ENCODE measurements around the gene CDC27. TPM values are rescaled to one million over a fixed set of nuclear protein-coding genes. Genes with fewer than 3 reads are reported as not detected.
"Not testable (repeated sequence)": the region's sequence is repeated elsewhere in the genome, so short reads cannot be mapped to it uniquely, and the experiment has no call there.

The CDC27 gene
- total RNA-seq, 4 donors from 2014 or later, result 38.7 to 87.6 (median 64.5) TPM

GRCh38 chr17:47227862-47228261, 38.8 kb upstream of the CDC27 start:
- 68 to 71% methylated on average over 2 of the region's 2 CpGs for WGBS, 2 donors
- Histone ChIP-seq H3K4me3 (no peak overlapping the region), H3K4me1 (peaks cover 3 to 48% (median 25%) of the 10 kb centered on the region in 4 donors), H3K9me3 (no peaks in the 10 kb centered on the region), H3K36me3 (no peaks in the 10 kb centered on the region), H3K27ac (no peak overlapping the region), H3K27me3 (no peaks in the 10 kb centered on the region)
- DNase-seq (ENCODE audit: low spot score in 2 of 2), result no peak
- TF ChIP-seq EP300 (IDR thresholded peaks at IDR 0.05) (no peak), POLR2A (IDR thresholded peaks at IDR 0.05) (no peak)
- TF ChIP-seq, protein P1, sequence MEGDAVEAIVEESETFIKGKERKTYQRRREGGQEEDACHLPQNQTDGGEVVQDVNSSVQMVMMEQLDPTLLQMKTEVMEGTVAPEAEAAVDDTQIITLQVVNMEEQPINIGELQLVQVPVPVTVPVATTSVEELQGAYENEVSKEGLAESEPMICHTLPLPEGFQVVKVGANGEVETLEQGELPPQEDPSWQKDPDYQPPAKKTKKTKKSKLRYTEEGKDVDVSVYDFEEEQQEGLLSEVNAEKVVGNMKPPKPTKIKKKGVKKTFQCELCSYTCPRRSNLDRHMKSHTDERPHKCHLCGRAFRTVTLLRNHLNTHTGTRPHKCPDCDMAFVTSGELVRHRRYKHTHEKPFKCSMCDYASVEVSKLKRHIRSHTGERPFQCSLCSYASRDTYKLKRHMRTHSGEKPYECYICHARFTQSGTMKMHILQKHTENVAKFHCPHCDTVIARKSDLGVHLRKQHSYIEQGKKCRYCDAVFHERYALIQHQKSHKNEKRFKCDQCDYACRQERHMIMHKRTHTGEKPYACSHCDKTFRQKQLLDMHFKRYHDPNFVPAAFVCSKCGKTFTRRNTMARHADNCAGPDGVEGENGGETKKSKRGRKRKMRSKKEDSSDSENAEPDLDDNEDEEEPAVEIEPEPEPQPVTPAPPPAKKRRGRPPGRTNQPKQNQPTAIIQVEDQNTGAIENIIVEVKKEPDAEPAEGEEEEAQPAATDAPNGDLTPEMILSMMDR (IDR thresholded peaks at IDR 0.05), result no peak

DNA sequence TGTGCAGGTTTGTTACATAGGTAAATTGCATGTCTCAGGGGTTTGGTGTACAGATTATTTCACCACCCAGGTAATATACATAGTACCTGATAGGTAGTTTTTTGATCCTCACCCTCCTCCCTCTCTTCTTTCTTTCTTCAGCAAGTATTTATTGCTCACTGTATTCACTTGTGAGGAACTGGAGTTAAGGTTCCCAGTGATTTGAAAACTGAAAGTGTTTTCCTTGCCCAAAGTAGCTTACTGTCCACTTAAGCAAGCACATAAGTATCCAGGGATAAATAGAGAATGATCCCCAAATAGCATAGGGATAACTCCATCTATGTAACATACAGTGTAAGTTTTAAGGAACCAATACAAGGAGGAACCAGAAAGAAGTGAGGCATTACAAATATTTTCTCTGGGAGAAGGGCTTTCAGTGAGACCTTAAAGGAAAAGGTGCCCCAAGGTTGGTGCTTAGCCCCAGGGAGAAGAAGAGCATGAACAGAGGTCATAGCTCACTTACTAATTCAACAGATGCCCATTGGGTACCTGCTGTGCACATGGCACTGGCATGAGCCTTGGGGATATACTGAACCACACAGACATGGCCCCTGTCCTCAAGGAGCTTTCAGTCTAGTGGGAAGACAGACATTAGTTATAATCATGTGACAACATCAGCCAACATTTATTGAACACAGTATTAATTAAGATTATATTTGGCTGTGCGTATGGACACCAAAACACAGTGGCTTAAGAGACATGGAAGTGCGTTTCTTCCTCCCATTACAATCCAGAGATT, 37.0 kb upstream of the CDC27 start:
- WGBS, 2 donors, result 91 to 93% methylated on average over 2 of the region's 2 CpGs
- H3K4me3 ChIP-seq, result no peak overlapping the region
- no peaks in the 10 kb centered on the region for H3K27me3 ChIP-seq
- DNase-seq (ENCODE audit: low spot score in 2 of 2), result no peak
- H3K4me1 ChIP-seq, result peaks cover 3 to 48% (median 25%) of the 10 kb centered on the region in 4 donors
- TF ChIP-seq, protein P1 (IDR thresholded peaks at IDR 0.05), result no peak
- no peak for TF ChIP-seq EP300 (IDR thresholded peaks at IDR 0.05)
- TF ChIP-seq POLR2A (IDR thresholded peaks at IDR 0.05), result no peak
- H3K27ac ChIP-seq, result peak overlapping the region; percentile 47 to 88 (median 74)
- H3K36me3 ChIP-seq, result no peaks in the 10 kb centered on the region
- H3K9me3 ChIP-seq, result no peaks in the 10 kb centered on the region

DNA sequence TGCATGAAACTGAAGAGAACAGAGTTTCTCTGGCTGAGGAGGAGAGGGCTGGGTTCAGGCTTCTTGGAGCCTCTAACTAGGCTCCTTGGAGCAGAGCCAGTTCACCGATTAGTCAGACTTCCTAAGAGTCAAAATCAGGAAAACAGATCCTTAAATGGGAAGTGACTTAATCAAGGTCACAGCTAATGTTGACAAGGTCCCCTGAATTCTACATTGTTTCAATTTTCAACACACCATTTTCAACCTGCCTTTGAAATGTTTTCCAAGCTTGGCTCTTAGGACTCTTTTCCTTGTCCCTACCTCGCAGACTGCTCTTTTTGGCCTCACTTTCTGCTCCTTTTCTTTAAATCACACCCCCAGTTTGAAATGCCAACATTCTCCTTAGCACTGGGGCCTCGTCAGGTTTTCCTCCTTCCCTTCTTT, 36.4 kb upstream of the CDC27 start:
- Histone ChIP-seq H3K27ac (peak overlapping the region; percentile 47 to 88 (median 74)), H3K9me3 (no peaks in the 10 kb centered on the region), H3K4me1 (peaks cover 3 to 44% (median 24%) of the 10 kb centered on the region in 4 donors), H3K27me3 (no peaks in the 10 kb centered on the region), H3K4me3 (no peak overlapping the region), H3K36me3 (no peaks in the 10 kb centered on the region)
- TF ChIP-seq EP300 (IDR thresholded peaks at IDR 0.05) (peak; percentile 30 to 76), POLR2A (IDR thresholded peaks at IDR 0.05) (no peak)
- WGBS, 2 donors, result 21 to 22% methylated on average over 3 of the region's 3 CpGs
- peak; percentile 57 to 93 for DNase-seq (ENCODE audit: low spot score in 2 of 2)

GRCh38 chr17:47224966-47225365, 35.9 kb upstream of the CDC27 start:
- peak overlapping the region; percentile 47 to 88 (median 74) for H3K27ac ChIP-seq
- no peak for DNase-seq (ENCODE audit: low spot score in 2 of 2)
- no peaks in the 10 kb centered on the region for H3K36me3 ChIP-seq
- H3K27me3 ChIP-seq, result no peaks in the 10 kb centered on the region
- no peaks in the 10 kb centered on the region for H3K9me3 ChIP-seq
- TF ChIP-seq POLR2A (IDR thresholded peaks at IDR 0.05) (no peak), EP300 (IDR thresholded peaks at IDR 0.05) (no peak)
- TF ChIP-seq, protein P1 (IDR thresholded peaks at IDR 0.05), result no peak
- 6 to 11% methylated on average over 1 of the region's 1 CpG for WGBS, 2 donors
- no peak overlapping the region for H3K4me3 ChIP-seq
- peaks cover 3 to 39% (median 20%) of the 10 kb centered on the region in 4 donors for H3K4me1 ChIP-seq

DNA sequence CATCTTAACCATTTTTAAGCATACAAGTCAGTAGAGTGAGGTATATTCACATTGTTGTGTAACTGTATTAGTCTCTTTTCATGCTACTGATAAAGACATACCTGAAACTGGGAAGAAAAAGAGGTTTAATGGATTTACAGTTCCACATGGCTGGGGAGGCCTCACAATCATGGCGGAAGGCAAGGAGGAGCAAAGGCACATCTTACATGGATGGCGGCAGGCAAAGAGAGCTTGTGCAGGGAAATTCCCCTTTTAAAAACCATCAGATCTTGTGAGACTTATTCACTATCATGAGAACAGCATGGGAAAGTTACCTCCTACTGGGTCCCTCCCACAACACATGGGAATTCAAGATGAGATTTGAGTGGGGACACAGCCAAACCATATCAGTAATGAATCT, 35.0 kb upstream of the CDC27 start:
- peaks cover 3 to 38% (median 17%) of the 10 kb centered on the region in 4 donors for H3K4me1 ChIP-seq
- peak overlapping the region; percentile 47 to 88 (median 74) for H3K27ac ChIP-seq
- WGBS, 2 donors, result 97 to 98% methylated on average over 2 of the region's 2 CpGs

GRCh38 chr17:47223460-47223859, 34.4 kb upstream of the CDC27 start:
- no peak overlapping the region for H3K4me3 ChIP-seq
- no peak for DNase-seq (ENCODE audit: low spot score in 2 of 2)
- 93 to 95% methylated on average over 5 of the region's 5 CpGs for WGBS, 2 donors
- no peaks in the 10 kb centered on the region for H3K36me3 ChIP-seq
- H3K27me3 ChIP-seq, result no peaks in the 10 kb centered on the region
- no peak for TF ChIP-seq POLR2A (IDR thresholded peaks at IDR 0.05)
- TF ChIP-seq EP300 (IDR thresholded peaks at IDR 0.05), result no peak
- TF ChIP-seq, protein P1 (IDR thresholded peaks at IDR 0.05), result no peak
- H3K27ac ChIP-seq, result peak overlapping the region in 2 of 4 donors; percentile 82 to 88
- peaks cover 3 to 38% (median 17%) of the 10 kb centered on the region in 4 donors for H3K4me1 ChIP-seq
- H3K9me3 ChIP-seq, result no peaks in the 10 kb centered on the region

More for the DNA sequence above, 35.0 kb upstream of the CDC27 start:
- not testable (repeated sequence) for H3K9me3 ChIP-seq; H3K4me3 ChIP-seq; DNase-seq (ENCODE audit: low spot score in 2 of 2); H3K27me3 ChIP-seq; H3K36me3 ChIP-seq

All from tibial nerve (tissue), 4 donors.